HG03108 (cell line): ENCODE data around the gene MARCHF2.
A peak's percentile ranks its signal among the peaks of the same experiment; 100 is the strongest.

Experiments used
- ATAC-seq: cut with Tn5 transposase; IDR thresholded peaks from one replicate; pipeline ENCODE4 v1.9.1; 2021; ENCODE audit warnings: moderate library complexity; ENCODE audit not compliant: unreplicated experiment

MARCHF2 gene

DNA sequence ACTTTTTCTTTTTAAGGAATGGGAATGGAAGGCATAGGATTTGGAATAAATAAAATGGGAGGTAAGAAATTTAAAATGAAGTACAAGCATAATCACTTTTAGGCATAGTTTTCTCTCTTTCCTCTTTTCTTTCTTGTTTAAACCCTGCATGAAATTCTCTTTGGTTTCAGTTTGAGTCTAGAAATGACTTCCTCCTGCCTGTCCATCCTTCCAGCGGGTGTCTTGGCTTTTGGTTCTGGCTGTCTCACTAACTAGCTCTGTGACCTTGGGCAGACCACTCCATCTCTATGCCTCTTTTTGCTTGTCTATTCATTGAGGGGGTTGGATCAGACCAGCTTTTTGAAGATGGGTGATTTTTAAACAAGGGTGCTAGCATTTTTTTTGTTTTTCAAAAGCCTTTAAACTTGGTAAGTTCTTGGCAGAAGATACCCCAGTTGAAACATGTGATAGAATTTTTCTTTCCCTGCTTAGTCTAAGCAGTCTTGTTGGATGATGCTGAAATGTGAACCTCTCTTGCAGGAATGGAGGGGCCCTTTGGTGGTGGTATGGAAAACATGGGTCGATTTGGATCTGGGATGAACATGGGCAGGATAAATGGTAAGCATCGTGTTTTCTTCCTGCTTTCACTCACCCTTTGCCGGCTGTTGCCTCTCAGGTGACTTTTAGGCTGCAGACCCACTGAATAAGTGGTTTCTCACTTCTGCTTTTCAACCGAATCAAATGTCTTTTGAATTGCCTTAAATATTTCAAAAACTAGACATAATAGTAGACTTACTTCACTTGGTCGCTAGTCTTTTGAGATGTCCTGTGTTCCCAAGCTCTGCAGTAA lies 60.8 kb downstream of the MARCHF2 start:
- no peak for ATAC-seq

DNA sequence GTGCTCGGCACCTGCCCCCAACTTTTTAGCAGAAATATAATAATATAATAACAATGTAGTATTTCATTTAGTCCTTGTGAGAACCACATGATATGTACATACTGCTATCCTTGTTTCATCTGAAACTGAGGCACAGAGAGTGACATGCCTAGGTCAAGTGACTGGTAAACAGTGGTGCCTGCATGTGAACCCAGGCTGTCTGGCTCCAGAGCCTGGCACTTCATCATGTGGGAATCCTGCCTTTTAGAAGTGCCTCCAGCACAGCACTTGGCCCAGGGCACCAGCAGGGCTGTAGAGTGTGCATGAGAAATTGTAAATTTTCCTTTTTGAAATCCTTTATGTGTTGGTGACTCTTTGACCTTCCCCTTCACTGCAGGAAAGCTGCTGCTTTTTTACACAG lies 61.9 kb downstream of the MARCHF2 start:
- no peak for ATAC-seq

GRCh38 chr19:8476524-8476923 lies 63.4 kb downstream of the MARCHF2 start:
- ATAC-seq: no peak

- ATAC-seq: no peak
Measured at GRCh38 chr19:8477889-8478288, 64.8 kb downstream of the MARCHF2 start.

DNA sequence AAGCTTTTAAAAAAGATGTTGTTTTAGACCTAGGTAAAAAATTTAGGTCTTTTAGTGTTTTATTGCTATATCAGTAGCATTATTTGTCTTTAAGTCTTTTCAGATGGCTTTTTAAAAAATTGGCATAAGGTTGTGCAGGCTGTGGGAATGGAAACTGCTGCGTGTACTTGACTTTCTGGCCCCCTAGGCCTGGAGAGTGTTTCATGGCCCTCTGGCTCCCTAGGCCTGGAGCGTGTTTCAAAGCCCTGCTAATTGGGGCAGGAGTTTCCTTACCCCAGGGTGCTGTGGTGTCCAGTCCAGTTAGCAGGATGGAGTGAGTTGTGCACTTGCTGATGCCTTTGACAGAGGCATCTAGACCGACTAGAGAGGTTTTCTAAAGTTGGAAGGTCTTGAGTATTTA lies 65.5 kb downstream of the MARCHF2 start:
- no peak for ATAC-seq

GRCh38 chr19:8481201-8481600 lies 68.1 kb downstream of the MARCHF2 start:
- no peak for ATAC-seq

DNA sequence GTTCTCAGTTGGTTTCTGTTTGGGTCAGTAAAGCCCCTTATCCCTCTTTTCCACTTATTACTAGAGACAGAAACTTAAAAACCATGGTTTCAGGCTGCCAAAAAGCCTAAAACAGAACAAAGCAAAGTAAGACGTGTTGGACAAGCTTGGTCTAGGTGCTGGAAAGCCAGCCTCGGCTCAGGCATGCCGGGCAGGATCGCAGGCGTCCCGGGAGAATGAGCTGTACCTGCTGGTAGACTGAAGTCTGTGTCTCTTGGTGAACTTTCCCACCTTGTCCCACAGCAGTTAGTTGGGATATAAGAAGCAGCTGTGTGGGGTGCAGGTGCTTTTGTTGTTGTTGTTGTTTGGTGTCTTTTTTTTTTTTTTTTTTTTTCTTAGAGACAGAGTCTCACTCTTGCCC lies 68.5 kb downstream of the MARCHF2 start:
- no peak for ATAC-seq

DNA sequence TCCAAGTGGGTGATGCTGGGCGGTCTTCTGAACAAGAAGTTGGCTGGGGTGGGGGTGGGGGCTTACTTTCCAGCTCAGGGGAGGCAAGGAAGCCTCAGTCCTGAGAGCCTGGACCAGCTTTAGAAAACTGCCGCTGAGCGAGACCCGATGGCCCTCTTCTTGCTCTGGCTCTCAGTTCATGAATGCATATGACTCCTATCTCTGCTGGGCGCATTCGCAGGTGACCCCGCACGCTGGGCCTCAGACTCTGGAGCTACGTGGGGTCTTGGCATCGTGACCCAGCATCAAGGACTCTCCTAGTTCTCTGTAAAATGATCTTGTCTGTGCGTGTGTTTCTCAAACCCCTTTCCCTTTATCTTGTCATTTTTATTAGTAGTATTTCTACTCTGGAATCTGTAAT lies 69.6 kb downstream of the MARCHF2 start:
- ATAC-seq: no peak

DNA sequence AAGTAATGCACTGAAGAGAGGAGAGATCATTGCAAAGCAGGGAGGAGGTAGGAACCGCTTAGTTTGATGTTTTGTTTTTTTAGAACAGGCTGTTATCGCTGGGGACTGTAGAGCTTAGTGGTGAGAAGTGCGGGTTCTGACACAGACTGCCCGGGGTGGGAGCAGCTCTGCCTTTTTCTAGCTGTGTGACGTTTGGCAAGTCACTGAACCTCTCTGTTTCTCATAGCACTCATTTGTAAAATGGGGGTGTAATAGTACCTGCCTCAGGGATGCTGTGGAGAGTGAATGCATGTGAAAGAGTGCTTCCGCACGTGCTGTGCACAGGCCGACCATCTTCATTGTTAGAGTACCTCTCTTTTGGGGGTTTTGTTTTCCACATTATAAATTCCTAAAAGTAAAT lies 70.1 kb downstream of the MARCHF2 start:
- ATAC-seq: no peak

- no peak for ATAC-seq
Measured at GRCh38 chr19:8484331-8484894, 71.3 kb downstream of the MARCHF2 start.

DNA sequence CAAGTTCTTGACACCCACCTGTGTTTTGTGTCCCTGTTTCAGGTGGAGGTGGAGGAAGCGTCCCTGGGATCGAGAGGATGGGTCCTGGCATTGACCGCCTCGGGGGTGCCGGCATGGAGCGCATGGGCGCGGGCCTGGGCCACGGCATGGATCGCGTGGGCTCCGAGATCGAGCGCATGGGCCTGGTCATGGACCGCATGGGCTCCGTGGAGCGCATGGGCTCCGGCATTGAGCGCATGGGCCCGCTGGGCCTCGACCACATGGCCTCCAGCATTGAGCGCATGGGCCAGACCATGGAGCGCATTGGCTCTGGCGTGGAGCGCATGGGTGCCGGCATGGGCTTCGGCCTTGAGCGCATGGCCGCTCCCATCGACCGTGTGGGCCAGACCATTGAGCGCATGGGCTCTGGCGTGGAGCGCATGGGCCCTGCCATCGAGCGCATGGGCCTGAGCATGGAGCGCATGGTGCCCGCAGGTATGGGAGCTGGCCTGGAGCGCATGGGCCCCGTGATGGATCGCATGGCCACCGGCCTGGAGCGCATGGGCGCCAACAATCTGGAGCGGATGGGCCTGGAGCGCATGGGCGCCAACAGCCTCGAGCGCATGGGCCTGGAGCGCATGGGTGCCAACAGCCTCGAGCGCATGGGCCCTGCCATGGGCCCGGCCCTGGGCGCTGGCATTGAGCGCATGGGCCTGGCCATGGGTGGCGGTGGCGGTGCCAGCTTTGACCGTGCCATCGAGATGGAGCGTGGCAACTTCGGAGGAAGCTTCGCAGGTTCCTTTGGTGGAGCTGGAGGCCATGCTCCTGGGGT lies 72.7 kb downstream of the MARCHF2 start:
- ATAC-seq: no peak

DNA sequence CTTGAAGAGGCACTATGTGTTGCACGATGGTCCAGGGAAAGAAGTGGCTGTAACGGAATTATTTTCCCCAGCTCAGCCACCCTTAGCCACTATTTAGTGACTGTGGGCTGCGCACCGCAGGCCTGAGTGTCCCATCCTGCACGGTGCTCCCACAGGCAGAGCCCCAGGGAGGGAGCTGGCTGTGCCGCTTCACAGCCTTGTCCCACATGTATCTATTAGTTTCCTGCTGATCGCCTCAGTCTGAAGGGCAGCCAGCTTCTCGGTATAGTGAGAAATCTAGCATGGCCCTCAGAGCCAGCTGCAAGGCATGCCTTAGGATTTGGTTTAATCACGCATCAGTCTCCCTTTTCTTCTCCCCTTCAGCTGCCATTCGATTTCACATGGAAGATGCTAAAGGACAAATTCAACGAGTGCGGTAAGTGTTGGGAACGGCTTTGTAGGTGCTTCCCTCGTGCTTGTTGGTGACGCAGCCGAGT lies 73.6 kb downstream of the MARCHF2 start:
- ATAC-seq: no peak

GRCh38 chr19:8487137-8487851 lies 74.2 kb downstream of the MARCHF2 start:
- ATAC-seq: peak; percentile 51

DNA sequence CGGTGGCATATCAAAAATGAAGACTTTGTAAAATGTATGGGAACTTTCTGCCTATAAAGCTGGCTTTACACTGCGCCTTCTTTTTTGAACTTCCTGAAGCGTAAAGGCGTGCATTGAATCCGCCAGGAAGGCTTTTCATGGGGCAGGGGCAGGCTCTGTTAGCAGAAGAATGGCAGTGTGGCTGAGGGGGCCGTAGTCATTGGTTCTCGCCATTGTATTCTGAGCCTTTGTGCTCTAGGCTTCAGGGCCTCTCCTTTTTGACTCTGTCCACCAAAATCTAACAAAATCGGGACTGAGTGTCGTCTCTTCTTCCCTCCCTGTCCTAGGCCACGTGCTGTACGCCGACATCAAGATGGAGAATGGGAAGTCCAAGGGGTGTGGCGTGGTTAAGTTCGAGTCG lies 75.3 kb downstream of the MARCHF2 start:
- no peak for ATAC-seq
